GM18505 (cell line): Measurements from ENCODE around the gene KIAA1217.

Experiments
- ATAC-seq: cut with Tn5 transposase; IDR thresholded peaks from one replicate; pipeline ENCODE4 v1.9.1; 2021; ENCODE audit not compliant: unreplicated experiment
- POLR2A ChIP-seq: IDR thresholded peaks from 4 replicates; pipeline ENCODE4 v1.6.1; 2011; ENCODE audit warnings: borderline replicate concordance; ENCODE audit not compliant: insufficient read depth, insufficient read length; ENCODE audit errors: extremely low read depth

KIAA1217 gene

GRCh38 chr10:24394461-24395190 is 185.7 kb downstream of the KIAA1217 start:
- no peak for ATAC-seq
- TF ChIP-seq POLR2A, result no peak

- no peak for ATAC-seq
- TF ChIP-seq POLR2A, result no peak
Measured at GRCh38 chr10:24396396-24396795, 187.5 kb downstream of the KIAA1217 start.

DNA sequence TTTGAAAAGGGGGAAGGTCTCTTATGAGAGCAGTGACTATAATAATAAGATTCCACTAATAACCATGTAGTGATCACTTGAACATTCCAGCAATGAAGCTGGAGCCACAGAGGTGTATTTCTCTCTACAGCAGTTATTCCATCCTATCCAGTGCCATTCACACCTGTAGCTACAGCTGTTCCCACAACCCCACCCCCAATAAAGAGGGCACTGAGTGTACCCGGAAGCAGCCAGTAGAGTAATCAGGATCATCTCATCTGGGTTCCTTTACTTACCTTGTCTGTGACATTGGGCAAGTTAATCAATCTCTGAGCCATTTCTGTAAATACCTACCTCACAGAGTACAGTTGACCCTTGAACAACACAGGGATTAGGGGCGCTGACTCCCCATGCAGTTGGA is 188.7 kb downstream of the KIAA1217 start:
- no peak for TF ChIP-seq POLR2A
- no peak for ATAC-seq

DNA sequence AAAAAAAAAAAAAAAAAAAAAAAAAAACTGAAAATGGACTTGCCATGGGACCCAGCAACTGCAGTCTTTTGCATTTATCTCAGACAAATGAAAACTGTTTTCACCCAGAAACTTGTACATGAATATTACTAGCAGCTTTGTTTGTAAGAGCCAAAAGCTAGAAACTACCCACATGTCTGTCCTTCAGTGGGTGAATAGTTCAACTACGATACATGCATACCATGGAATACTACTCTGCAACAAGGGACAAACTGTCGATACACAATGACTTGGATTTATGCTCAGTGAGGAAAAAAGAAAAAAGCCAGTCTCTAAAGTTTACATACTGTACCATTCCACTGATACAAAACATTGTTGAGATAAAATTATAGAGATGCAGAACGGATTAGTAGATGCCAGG is 195.6 kb downstream of the KIAA1217 start:
- no peak for TF ChIP-seq POLR2A
- ATAC-seq, result no peak

- no peak for ATAC-seq
- TF ChIP-seq POLR2A, result no peak
Measured at GRCh38 chr10:24405635-24406034, 196.7 kb downstream of the KIAA1217 start.

- no peak for ATAC-seq
- TF ChIP-seq POLR2A, result no peak
Measured at GRCh38 chr10:24406809-24407483, 198.0 kb downstream of the KIAA1217 start.

DNA sequence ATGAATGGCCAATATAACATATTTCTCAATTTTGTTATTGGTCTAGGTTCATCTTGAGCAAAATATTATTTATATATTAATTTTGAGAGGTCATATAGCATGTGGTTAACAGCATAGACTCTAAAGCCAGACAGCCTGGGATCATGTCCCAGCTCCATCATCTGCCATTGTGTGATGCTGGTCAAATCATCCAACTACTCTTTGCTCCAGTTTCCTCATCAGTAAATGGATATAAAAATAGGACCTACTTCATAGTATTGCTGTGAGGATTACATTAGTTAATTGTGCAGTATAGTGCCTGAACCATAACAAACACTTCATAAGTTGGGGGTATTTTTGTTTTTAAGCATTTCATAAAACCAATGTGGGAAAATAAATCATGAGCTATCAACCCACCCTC is 199.0 kb downstream of the KIAA1217 start:
- ATAC-seq, result no peak
- TF ChIP-seq POLR2A, result no peak

GRCh38 chr10:24408365-24408764 is 199.4 kb downstream of the KIAA1217 start:
- no peak for ATAC-seq
- no peak for TF ChIP-seq POLR2A

DNA sequence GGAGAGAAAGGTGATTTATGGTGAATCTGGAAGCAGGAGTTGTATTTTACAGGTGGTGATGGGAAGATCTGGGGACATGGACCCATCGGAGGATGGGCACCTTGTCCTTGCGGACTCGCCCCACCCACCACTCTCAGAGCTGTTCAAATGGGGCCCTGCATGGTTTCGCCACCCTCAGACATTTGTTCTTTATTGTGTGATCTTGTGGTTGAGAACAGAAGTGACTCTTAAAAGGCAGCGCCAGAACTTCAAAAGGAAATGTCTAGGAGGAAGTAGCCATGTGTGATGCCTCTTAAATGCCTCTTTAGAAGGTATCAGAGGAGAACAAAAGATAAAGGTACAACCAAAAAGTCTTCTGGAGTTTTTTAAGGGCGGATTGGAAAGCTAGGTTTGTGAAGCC is 205.7 kb downstream of the KIAA1217 start:
- TF ChIP-seq POLR2A, result no peak
- ATAC-seq, result no peak

DNA sequence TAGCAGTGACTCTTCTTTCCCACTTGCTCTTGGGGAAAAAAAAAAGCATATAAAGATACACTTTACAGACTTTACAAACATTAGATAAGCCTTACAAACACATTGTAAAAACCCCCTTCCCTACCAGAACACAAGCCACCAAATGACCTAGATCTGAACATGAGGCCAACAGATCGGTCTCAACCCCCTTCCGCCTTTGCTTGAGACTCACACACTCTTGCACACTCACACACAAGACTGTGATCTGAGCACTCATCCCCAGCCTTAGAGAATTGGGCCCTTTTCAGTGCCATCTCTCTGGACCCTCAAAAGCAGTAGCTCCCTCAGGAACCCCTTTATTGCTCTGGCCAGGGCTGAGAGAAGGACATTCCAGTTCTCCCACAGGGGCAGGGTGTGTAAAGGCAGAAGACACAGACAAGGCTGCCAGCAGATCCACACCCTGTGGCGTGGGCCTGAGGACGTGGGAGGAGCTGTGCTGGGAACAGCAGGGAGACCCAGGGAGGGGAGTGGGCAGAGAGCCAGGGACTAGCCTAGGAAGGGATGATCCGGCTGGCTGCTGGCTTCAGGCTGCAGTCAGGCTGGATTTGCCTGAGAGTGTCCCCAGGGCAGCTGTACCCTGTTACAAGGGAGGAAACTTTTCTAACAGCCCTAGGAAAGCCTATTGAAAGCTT is 206.7 kb downstream of the KIAA1217 start:
- TF ChIP-seq POLR2A, result no peak
- ATAC-seq, result no peak

DNA sequence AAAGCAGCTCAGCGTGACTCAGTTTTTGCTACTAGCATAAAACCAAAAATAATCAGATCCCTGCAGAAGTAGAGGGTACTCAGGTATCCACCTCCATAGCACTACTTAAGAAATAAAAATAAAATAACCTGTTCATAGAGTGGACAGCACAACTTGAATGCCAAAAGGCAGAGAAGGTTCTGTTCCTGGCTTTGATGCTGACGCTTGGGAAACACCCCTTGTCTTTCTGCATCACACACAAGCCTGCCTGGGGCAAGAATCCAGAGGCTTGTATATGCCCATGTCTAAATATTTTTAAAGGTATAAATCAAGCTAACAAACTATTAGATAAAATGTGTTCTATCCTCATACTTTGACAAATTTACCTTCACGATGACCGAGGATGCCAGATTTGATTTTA is 207.3 kb downstream of the KIAA1217 start:
- ATAC-seq, result no peak
- TF ChIP-seq POLR2A, result no peak

DNA sequence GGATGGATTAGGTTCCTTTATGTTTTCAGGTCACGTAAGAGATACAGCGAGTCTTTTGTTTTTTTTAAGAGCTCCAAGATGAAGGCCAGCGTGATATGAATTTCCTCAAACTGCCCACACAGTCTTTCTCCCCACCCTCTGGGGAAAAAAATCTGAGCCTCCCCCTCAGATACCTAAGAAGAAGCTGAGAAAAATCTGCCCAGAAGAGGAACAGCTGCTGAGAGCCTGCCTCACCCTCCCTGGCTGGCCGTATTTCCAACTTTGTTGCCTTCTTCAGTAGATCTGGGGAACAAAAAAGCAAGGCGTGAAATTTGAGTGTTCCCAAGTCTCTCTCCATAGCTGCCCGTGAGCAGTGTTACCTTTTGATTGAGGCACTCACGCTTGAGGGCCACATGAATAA is 208.1 kb downstream of the KIAA1217 start:
- no peak for TF ChIP-seq POLR2A
- no peak for ATAC-seq

- no peak for ATAC-seq
- TF ChIP-seq POLR2A, result no peak
Measured at GRCh38 chr10:24418532-24418931, 209.6 kb downstream of the KIAA1217 start.

DNA sequence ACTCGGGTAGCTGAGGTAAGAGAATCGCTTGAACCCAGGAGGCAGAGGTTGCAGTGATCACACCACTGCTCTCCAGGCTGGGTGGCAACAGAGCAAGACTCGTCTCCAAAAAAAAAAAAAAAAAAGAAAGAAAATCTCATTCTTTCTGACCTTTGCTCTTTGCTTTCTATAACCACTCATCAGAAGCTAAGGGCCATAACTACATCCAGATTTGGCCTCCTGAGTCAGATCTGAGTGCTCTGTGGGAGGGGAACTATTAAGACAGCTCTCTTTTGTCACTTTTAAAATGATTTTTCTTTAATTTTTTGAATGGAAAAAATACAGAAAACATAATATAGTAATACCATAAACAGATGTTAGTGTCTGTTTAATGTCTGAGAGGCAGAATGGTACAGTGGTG is 210.1 kb downstream of the KIAA1217 start:
- TF ChIP-seq POLR2A, result no peak
- no peak for ATAC-seq
